Measurements from ENCODE around the gene ST6GALNAC5. TPM values are rescaled to one million over a fixed set of nuclear protein-coding genes. Genes with fewer than 3 reads are reported as not detected.

ST6GALNAC5 gene
- total RNA-seq, 1 experiment from 2014 or later: 0.24 TPM

DNA sequence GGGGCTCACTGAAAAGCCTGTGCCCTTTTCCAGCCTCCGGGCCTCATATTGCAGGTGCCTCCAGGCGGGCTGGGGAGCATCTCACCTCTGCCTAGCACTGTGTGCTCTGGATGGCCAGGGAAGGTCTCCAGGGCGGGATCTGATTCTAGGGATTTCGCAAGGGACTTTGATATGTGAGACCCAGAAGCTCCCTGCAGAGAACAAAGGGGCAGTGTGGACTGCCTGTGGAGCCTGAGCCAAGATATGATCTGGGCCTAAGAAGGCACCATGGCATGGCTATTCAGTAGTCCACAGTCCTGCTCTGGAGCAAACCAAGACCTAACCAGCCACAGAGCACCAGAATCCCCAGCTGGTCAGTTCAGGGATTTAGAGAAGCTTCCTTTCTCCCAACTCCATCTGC, 157.2 kb downstream of the ST6GALNAC5 start:
- no peaks in the 10 kb centered on the region for H3K79me2 ChIP-seq (ENCODE audit: low read depth)
- POLR2A ChIA-PET (ENCODE audit: unreplicated experiment): no interaction called here
- H3K9me3 ChIP-seq (ENCODE audit: insufficient read depth, low read depth): no peaks in the 10 kb centered on the region
- no peak overlapping the region for H3K4me2 ChIP-seq
- CTCF ChIA-PET: no interaction called here
- H4K20me1 ChIP-seq (ENCODE audit: insufficient read depth): no peaks in the 10 kb centered on the region
- intact Hi-C loops (cut with micrococcal nuclease; ENCODE audit: unreplicated experiment): no loop called here
- BruUV-seq (replicated peaks): no TSS peak
- H3K9me2 ChIP-seq (ENCODE audit: insufficient read depth): no peaks in the 10 kb centered on the region
- peaks cover 2% of the 10 kb centered on the region; the same call in 1 of the 2 replicates for H3F3A ChIP-seq (ENCODE audit: insufficient read depth, low read depth)
- no peak overlapping the region for H3K27ac ChIP-seq
- no peak for DNase-seq
- H3K27me3 ChIP-seq (ENCODE audit: insufficient read depth, low read depth): no peaks in the 10 kb centered on the region
- TF ChIP-seq, protein P1, sequence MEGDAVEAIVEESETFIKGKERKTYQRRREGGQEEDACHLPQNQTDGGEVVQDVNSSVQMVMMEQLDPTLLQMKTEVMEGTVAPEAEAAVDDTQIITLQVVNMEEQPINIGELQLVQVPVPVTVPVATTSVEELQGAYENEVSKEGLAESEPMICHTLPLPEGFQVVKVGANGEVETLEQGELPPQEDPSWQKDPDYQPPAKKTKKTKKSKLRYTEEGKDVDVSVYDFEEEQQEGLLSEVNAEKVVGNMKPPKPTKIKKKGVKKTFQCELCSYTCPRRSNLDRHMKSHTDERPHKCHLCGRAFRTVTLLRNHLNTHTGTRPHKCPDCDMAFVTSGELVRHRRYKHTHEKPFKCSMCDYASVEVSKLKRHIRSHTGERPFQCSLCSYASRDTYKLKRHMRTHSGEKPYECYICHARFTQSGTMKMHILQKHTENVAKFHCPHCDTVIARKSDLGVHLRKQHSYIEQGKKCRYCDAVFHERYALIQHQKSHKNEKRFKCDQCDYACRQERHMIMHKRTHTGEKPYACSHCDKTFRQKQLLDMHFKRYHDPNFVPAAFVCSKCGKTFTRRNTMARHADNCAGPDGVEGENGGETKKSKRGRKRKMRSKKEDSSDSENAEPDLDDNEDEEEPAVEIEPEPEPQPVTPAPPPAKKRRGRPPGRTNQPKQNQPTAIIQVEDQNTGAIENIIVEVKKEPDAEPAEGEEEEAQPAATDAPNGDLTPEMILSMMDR (conservative IDR thresholded peaks at IDR 0.05): no peak
- TF ChIP-seq EZH2 (IDR thresholded peaks at IDR 0.05; ENCODE audit: low read depth): no peak
- no peaks in the 10 kb centered on the region for H3K36me3 ChIP-seq (ENCODE audit: low read depth)
- H3K4me3 ChIP-seq: no peak overlapping the region
- H3K4me1 ChIP-seq (replicated peaks; ENCODE audit: insufficient read depth): peaks cover 18% of the 10 kb centered on the region
- no peak overlapping the region for H2AFZ ChIP-seq

DNA sequence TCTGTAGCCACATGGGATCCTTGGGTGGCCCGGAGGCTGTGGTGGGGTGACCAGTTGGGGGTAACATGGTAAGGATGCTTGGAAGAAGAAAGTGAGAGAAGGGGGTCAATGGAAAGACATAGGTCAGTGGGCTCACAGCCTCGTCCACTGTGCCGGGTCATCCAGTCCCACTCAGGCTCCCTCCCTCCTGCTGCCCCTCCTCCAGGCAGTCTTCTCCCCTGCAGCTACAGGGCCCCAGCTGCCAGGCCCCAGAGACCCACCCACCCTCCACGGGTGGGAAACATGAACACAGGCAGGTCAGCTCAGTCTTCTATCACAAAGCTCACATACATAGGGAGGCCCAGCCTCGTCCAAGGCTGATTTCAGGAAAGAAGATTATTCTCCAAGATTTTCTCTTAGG, 158.3 kb downstream of the ST6GALNAC5 start:
- Histone ChIP-seq H2AFZ (no peak overlapping the region), H3K27ac (no peak overlapping the region), H4K20me1 (ENCODE audit: insufficient read depth) (no peaks in the 10 kb centered on the region), H3F3A (ENCODE audit: insufficient read depth, low read depth) (no peaks in the 10 kb centered on the region), H3K4me2 (no peak overlapping the region), H3K4me1 (replicated peaks; ENCODE audit: insufficient read depth) (peaks cover 7% of the 10 kb centered on the region; the same call in 1 of the 2 replicates), H3K4me3 (no peak overlapping the region), H3K27me3 (ENCODE audit: insufficient read depth, low read depth) (no peaks in the 10 kb centered on the region), H3K9me3 (ENCODE audit: insufficient read depth, low read depth) (no peaks in the 10 kb centered on the region), H3K36me3 (ENCODE audit: low read depth) (no peaks in the 10 kb centered on the region), H3K9me2 (ENCODE audit: insufficient read depth) (no peaks in the 10 kb centered on the region), H3K79me2 (ENCODE audit: low read depth) (no peaks in the 10 kb centered on the region)
- no TSS peak for BruUV-seq (replicated peaks)
- ChIA-PET POLR2A (ENCODE audit: unreplicated experiment) (no interaction called here), CTCF (no interaction called here)
- no peak for DNase-seq
- intact Hi-C loops (cut with micrococcal nuclease; ENCODE audit: unreplicated experiment): no loop called here
- no peak for TF ChIP-seq EZH2 (IDR thresholded peaks at IDR 0.05; ENCODE audit: low read depth)
- TF ChIP-seq, protein P1 (conservative IDR thresholded peaks at IDR 0.05): no peak

DNA sequence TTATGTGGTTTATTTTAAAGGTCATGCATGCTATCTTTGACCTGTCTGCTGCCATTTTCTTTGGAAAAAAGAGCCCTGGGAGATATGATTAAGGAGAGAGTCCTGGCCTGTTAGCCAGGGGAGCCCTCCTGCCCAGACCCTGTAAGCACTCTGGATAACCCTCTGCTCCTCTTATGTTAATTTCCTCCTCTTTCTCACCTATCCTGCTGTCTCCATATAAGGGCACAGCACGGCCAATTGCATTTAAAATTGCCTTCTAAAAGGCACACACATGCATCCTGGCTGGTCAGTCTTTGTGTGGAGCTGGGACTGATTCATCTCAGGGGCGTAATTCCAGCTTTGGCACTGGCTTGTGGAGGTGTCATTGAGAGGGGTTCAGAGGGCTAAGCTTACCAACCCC, 158.9 kb downstream of the ST6GALNAC5 start:
- no peaks in the 10 kb centered on the region for H3K9me2 ChIP-seq (ENCODE audit: insufficient read depth)
- H3K4me1 ChIP-seq (replicated peaks; ENCODE audit: insufficient read depth): peaks cover 8% of the 10 kb centered on the region; the same call in 1 of the 2 replicates
- no peak overlapping the region for H3K27ac ChIP-seq
- intact Hi-C loops (cut with micrococcal nuclease; ENCODE audit: unreplicated experiment): no loop called here
- no peak for DNase-seq
- H3K79me2 ChIP-seq (ENCODE audit: low read depth): no peaks in the 10 kb centered on the region
- TF ChIP-seq EZH2 (IDR thresholded peaks at IDR 0.05; ENCODE audit: low read depth): no peak
- ChIA-PET CTCF (no interaction called here), POLR2A (ENCODE audit: unreplicated experiment) (no interaction called here)
- no peak overlapping the region for H2AFZ ChIP-seq
- H3K4me2 ChIP-seq: no peak overlapping the region
- no peak overlapping the region for H3K4me3 ChIP-seq
- H3K9me3 ChIP-seq (ENCODE audit: insufficient read depth, low read depth): no peaks in the 10 kb centered on the region
- H3K36me3 ChIP-seq (ENCODE audit: low read depth): no peaks in the 10 kb centered on the region
- no peaks in the 10 kb centered on the region for H3K27me3 ChIP-seq (ENCODE audit: insufficient read depth, low read depth)
- no peaks in the 10 kb centered on the region for H3F3A ChIP-seq (ENCODE audit: insufficient read depth, low read depth)
- no peaks in the 10 kb centered on the region for H4K20me1 ChIP-seq (ENCODE audit: insufficient read depth)
- BruUV-seq (replicated peaks): no TSS peak

DNA sequence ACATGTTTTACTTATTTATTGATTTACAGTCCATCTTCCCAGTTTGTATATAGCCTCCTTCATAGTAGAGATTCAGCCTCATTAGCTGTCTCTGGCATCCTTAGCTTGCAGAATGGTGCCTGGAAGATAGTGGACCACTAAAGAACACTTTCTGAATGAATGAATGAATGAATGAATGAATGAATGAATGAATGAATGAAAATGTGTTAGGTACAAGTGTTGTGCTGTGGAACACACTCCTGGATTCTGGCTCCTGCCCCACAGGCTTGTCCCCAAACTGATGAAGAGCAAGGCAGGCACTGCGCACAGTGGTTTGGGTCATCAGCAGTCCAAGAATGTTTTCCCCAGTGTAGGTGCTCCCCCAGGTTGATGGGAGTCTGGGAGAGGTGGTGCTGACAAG, 159.4 kb downstream of the ST6GALNAC5 start:
- Histone ChIP-seq H2AFZ (no peak overlapping the region), H3F3A (ENCODE audit: insufficient read depth, low read depth) (no peaks in the 10 kb centered on the region; the same call in 1 of the 2 replicates), H3K27ac (no peak overlapping the region), H3K9me3 (ENCODE audit: insufficient read depth, low read depth) (no peaks in the 10 kb centered on the region), H4K20me1 (ENCODE audit: insufficient read depth) (no peaks in the 10 kb centered on the region), H3K36me3 (ENCODE audit: low read depth) (no peaks in the 10 kb centered on the region), H3K4me3 (no peak overlapping the region), H3K4me2 (no peak overlapping the region), H3K27me3 (ENCODE audit: insufficient read depth, low read depth) (no peaks in the 10 kb centered on the region), H3K4me1 (replicated peaks; ENCODE audit: insufficient read depth) (peaks cover 13% of the 10 kb centered on the region; the same call in 1 of the 2 replicates), H3K79me2 (ENCODE audit: low read depth) (no peaks in the 10 kb centered on the region), H3K9me2 (ENCODE audit: insufficient read depth) (no peaks in the 10 kb centered on the region)
- DNase-seq: no peak
- CTCF ChIA-PET: no interaction called here
- POLR2A ChIA-PET (ENCODE audit: unreplicated experiment): no interaction called here
- TF ChIP-seq, protein P1 (conservative IDR thresholded peaks at IDR 0.05): no peak
- TF ChIP-seq EZH2 (IDR thresholded peaks at IDR 0.05; ENCODE audit: low read depth): no peak
- no TSS peak for BruUV-seq (replicated peaks)
- intact Hi-C loops (cut with micrococcal nuclease; ENCODE audit: unreplicated experiment): no loop called here
